CD4-positive, alpha-beta T cell (primary cell): ENCODE results near the gene TRAF3IP3. TPM values are rescaled to one million over a fixed set of nuclear protein-coding genes. Genes with fewer than 3 reads are reported as not detected.

Experiments
- ATAC-seq: fragments of 200-7000 bp; cut with Tn5 transposase; one replicate; pipeline ENCODE4 v1.10.0; 2022; ENCODE audit warnings: mild to moderate bottlenecking; ENCODE audit not compliant: poor library complexity
- CTCF ChIA-PET: fragments of 350-600 bp; sonication (Branson Sonifier 250); formaldehyde crosslinking; loops from one replicate; lab custom pipeline; 2021; ENCODE audit warnings: antibody characterized with exemption, inconsistent platforms; lab: Charles Lee
- POLR2A ChIA-PET: fragments of 350-600 bp; sonication (Branson Sonifier 250); formaldehyde crosslinking; loops from one replicate; lab custom pipeline; 2021; ENCODE audit warnings: antibody characterized with exemption, inconsistent platforms; lab: Charles Lee
- DNase-seq, 14 experiments: peaks; one replicate each; pipeline ENCODE4 v3.0.0-alpha.2; 2013 to 2020; ENCODE audit warnings: mixed read lengths in 2 of 14
- H3K27ac ChIP-seq, 2 donors: one replicate each; pipeline versions ENCODE4 v1.5.1 to v1.7.0; 2013; ENCODE audit warnings: low read length in 2 of 2, low read depth in 1 of 2, mild to moderate bottlenecking in 1 of 2
- H3K27me3 ChIP-seq, 2 experiments: 1 replicate in 1 of 2; 2 replicates in 1 of 2; pipeline versions ENCODE4 v1.6.1 to v1.7.0; 2013; ENCODE audit warnings: low read length in 2 of 2, control low read depth in 1 of 2, mild to moderate bottlenecking in 1 of 2, moderate library complexity in 1 of 2; ENCODE audit not compliant: insufficient read depth in 2 of 2, control insufficient read depth in 1 of 2
- H3K36me3 ChIP-seq: one replicate; pipeline ENCODE4 v1.6.1; 2013; ENCODE audit warnings: low read length, control low read depth; ENCODE audit not compliant: insufficient read depth
- H3K4me1 ChIP-seq: one replicate; pipeline ENCODE4 v1.6.1; 2013; ENCODE audit warnings: low read length, control low read depth; ENCODE audit not compliant: insufficient read depth
- H3K4me3 ChIP-seq: one replicate; pipeline ENCODE4 v1.5.1; 2013; ENCODE audit warnings: mild to moderate bottlenecking, low read length, moderate library complexity
- H3K9me3 ChIP-seq, 2 experiments: 1 replicate in 1 of 2; 2 replicates in 1 of 2; pipeline versions ENCODE4 v1.6.1 to v1.7.0; 2013; ENCODE audit warnings: low read length in 2 of 2, mild to moderate bottlenecking in 2 of 2, control low read depth in 1 of 2, moderate library complexity in 1 of 2; ENCODE audit not compliant: control insufficient read depth in 1 of 2, insufficient read depth in 1 of 2
- H3K27ac Mint-ChIP-seq: one replicate; pipeline ENCODE4 v1.8.0; 2020; ENCODE audit warnings: mixed read lengths
- H3K27me3 Mint-ChIP-seq: one replicate; pipeline ENCODE4 v1.8.0; 2021; ENCODE audit warnings: mixed read lengths
- H3K36me3 Mint-ChIP-seq: one replicate; pipeline ENCODE4 v1.8.0; 2021; ENCODE audit warnings: low read depth, mixed read lengths
- H3K4me1 Mint-ChIP-seq: one replicate; pipeline ENCODE4 v1.8.0; 2021; ENCODE audit warnings: low read depth, mixed read lengths
- H3K4me3 Mint-ChIP-seq: one replicate; pipeline ENCODE4 v1.8.0; 2020; ENCODE audit warnings: mild to moderate bottlenecking, mixed read lengths
- H3K9me3 Mint-ChIP-seq: one replicate; pipeline ENCODE4 v1.8.0; 2020; ENCODE audit warnings: mixed read lengths
- CTCF ChIP-seq: fragments of 200-600 bp; IDR thresholded peaks from one replicate; pipeline ENCODE4 v1.8.0; 2022; ENCODE audit warnings: antibody characterized with exemption, mild to moderate bottlenecking
- intact Hi-C, 2 experiments: fragments of 100-400 bp; cut with DNase I in 1 of 2; cut with micrococcal nuclease in 1 of 2; formaldehyde crosslinking; loops; one replicate each; pipeline versions ENCODE4 v1.15.1 to v1.9.0; 2023 to 2025; cut with DNase I, micrococcal nuclease
- total RNA-seq, 174 experiments: library from RNA in 2 of 174; stranded (reverse) in 2 of 174; gene quantifications; one replicate each; pipeline ENCODE4 v1.2.3 and lab custom pipeline; 2021 to 2026

TRAF3IP3 gene
- total RNA-seq, 2 experiments from 2014 or later, result 279 to 290 TPM

GRCh38 chr1:209805875-209806760 is 50.3 kb downstream of the TRAF3IP3 start, which contains the start of gene IRF6:
IRF6 (minus strand) TSS chr1:209806142; CDS start chr1:209801413, 4,729 bp downstream.
- no peaks in the 10 kb centered on the region for H3K9me3 Mint-ChIP-seq
- H3K27ac Mint-ChIP-seq, result peak within 1 kb of the TSS; percentile 65
- Histone ChIP-seq H3K36me3 (no peaks in the 10 kb centered on the region), H3K27ac (no peak within 1 kb of the TSS), H3K27me3 (peaks cover 4% of the 10 kb centered on the region in 2 experiments), H3K4me3 (peak within 1 kb of the TSS; percentile 45), H3K4me1 (peaks cover 8% of the 10 kb centered on the region), H3K9me3 (peaks cover 0 to 4% of the 10 kb centered on the region in 2 experiments)
- CTCF ChIA-PET, result interaction anchor here (0.6 to 3.3 kb wide), 4 partner anchors 12 to 113 kb away, joined by 3 to 18 read pairs (median 8); partner anchors contain the start of gene UTP25
- intact Hi-C loops, result no loop called here
- peak within 1 kb of the TSS; percentile 88 for H3K4me3 Mint-ChIP-seq
- peak; percentile 96 for ATAC-seq
- H3K4me1 Mint-ChIP-seq, result peaks cover 8% of the 10 kb centered on the region
- H3K36me3 Mint-ChIP-seq, result no peaks in the 10 kb centered on the region
- DNase-seq, result peak; percentile 41 to 86 (median 68)
- peaks cover 20% of the 10 kb centered on the region for H3K27me3 Mint-ChIP-seq
- TF ChIP-seq CTCF, result no peak
- POLR2A ChIA-PET, result interaction anchor here (0.7 to 1.4 kb wide), 5 partner anchors 11 to 55 kb away, joined by 3 to 6 read pairs (median 3); no protein-coding TSS in a partner anchor

- no peak overlapping the region for H3K27ac Mint-ChIP-seq
- Histone ChIP-seq H3K27me3 (peaks cover 4% of the 10 kb centered on the region in 2 experiments), H3K4me1 (peaks cover 8% of the 10 kb centered on the region), H3K36me3 (no peaks in the 10 kb centered on the region), H3K27ac (no peak overlapping the region), H3K9me3 (peaks cover 0 to 4% of the 10 kb centered on the region in 2 experiments), H3K4me3 (no peak overlapping the region)
- DNase-seq, result no peak
- intact Hi-C loops, result no loop called here
- no peak for ATAC-seq
- TF ChIP-seq CTCF, result no peak
- no peaks in the 10 kb centered on the region for H3K9me3 Mint-ChIP-seq
- ChIA-PET CTCF (interaction anchor here (3.3 kb wide), 1 partner anchor 16 kb away, joined by 18 read pairs; no protein-coding TSS in a partner anchor), POLR2A (no interaction called here)
- H3K4me1 Mint-ChIP-seq, result peaks cover 8% of the 10 kb centered on the region
- peaks cover 20% of the 10 kb centered on the region for H3K27me3 Mint-ChIP-seq
- no peaks in the 10 kb centered on the region for H3K36me3 Mint-ChIP-seq
- H3K4me3 Mint-ChIP-seq, result no peak overlapping the region
Observed at GRCh38 chr1:209807509-209807908, 51.7 kb downstream of the TRAF3IP3 start.

- Mint-ChIP-seq H3K36me3 (no peaks in the 10 kb centered on the region), H3K27me3 (peaks cover 20% of the 10 kb centered on the region), H3K4me1 (peaks cover 8% of the 10 kb centered on the region), H3K27ac (no peak overlapping the region), H3K4me3 (no peak overlapping the region), H3K9me3 (no peaks in the 10 kb centered on the region)
- no peak overlapping the region for H3K4me3 ChIP-seq
- no peak for TF ChIP-seq CTCF
- POLR2A ChIA-PET, result no interaction called here
- CTCF ChIA-PET, result no interaction called here
- peaks cover 8% of the 10 kb centered on the region for H3K4me1 ChIP-seq
- no peak overlapping the region for H3K27ac ChIP-seq
- H3K27me3 ChIP-seq, result peaks cover 4% of the 10 kb centered on the region in 2 experiments
- H3K36me3 ChIP-seq, result no peaks in the 10 kb centered on the region
- H3K9me3 ChIP-seq, result peaks cover 0 to 4% of the 10 kb centered on the region in 2 experiments
- intact Hi-C loops, result no loop called here
- no peak for DNase-seq
- no peak for ATAC-seq
Observed at GRCh38 chr1:209808059-209808581, 52.3 kb downstream of the TRAF3IP3 start.
